Measurements from ENCODE around the gene CARD9.

The CARD9 gene

GRCh38 chr9:136387217-136387616 is 13.7 kb upstream of the CARD9 start:
- no peak overlapping the region for H3K4me3 ChIP-seq (ENCODE audit: control insufficient read depth, low read depth, low read length)
- DNase-seq (ENCODE audit: low read depth): no peak
- no peak for TF ChIP-seq CTCF (IDR thresholded peaks at IDR 0.05; ENCODE audit: control insufficient read depth, insufficient read depth, low read depth, low read length, missing control alignments)

- no peak for TF ChIP-seq CTCF (IDR thresholded peaks at IDR 0.05; ENCODE audit: control insufficient read depth, insufficient read depth, low read depth, low read length, missing control alignments)
- DNase-seq (ENCODE audit: low read depth): no peak
- no peak overlapping the region for H3K4me3 ChIP-seq (ENCODE audit: control insufficient read depth, low read depth, low read length)
These were observed 12.5 kb upstream of the CARD9 start for GRCh38 chr9:136386018-136386417.

- TF ChIP-seq CTCF (IDR thresholded peaks at IDR 0.05; ENCODE audit: control insufficient read depth, insufficient read depth, low read depth, low read length, missing control alignments): no peak
- H3K4me3 ChIP-seq (ENCODE audit: control insufficient read depth, low read depth, low read length): no peak overlapping the region
- DNase-seq (ENCODE audit: low read depth): no peak
These were observed 11.5 kb upstream of the CARD9 start for GRCh38 chr9:136385015-136385414.

- no peak for TF ChIP-seq CTCF (IDR thresholded peaks at IDR 0.05; ENCODE audit: control insufficient read depth, insufficient read depth, low read depth, low read length, missing control alignments)
- no peak overlapping the region for H3K4me3 ChIP-seq (ENCODE audit: control insufficient read depth, low read depth, low read length)
- DNase-seq (ENCODE audit: low read depth): no peak
These were observed 10.0 kb upstream of the CARD9 start for GRCh38 chr9:136383436-136383835.

- TF ChIP-seq CTCF (IDR thresholded peaks at IDR 0.05; ENCODE audit: control insufficient read depth, insufficient read depth, low read depth, low read length, missing control alignments): no peak
These were observed 8.6 kb upstream of the CARD9 start for GRCh38 chr9:136381966-136382513.

GRCh38 chr9:136381311-136381710 is 7.8 kb upstream of the CARD9 start:
- H3K4me3 ChIP-seq (ENCODE audit: control insufficient read depth, low read depth, low read length): no peak overlapping the region
- no peak for DNase-seq (ENCODE audit: low read depth)
- TF ChIP-seq CTCF (IDR thresholded peaks at IDR 0.05; ENCODE audit: control insufficient read depth, insufficient read depth, low read depth, low read length, missing control alignments): no peak

More at GRCh38 chr9:136381966-136382513, 8.6 kb upstream of the CARD9 start:
- DNase-seq (ENCODE audit: low read depth): no peak
- no peak overlapping the region for H3K4me3 ChIP-seq (ENCODE audit: control insufficient read depth, low read depth, low read length)

- H3K4me3 ChIP-seq (ENCODE audit: control insufficient read depth, low read depth, low read length): no peak overlapping the region
- DNase-seq (ENCODE audit: low read depth): no peak
- TF ChIP-seq CTCF (IDR thresholded peaks at IDR 0.05; ENCODE audit: control insufficient read depth, insufficient read depth, low read depth, low read length, missing control alignments): no peak
These were observed 6.9 kb upstream of the CARD9 start for GRCh38 chr9:136380381-136380780.
